Adrenal gland (tissue), 5 donors: ENCODE measurements around the gene VSTM2B.

Source experiments
- POLR2A ChIP-seq, 2 donors: fragments of 450-650 bp; IDR thresholded peaks; one replicate each; pipeline ENCODE4 v1.6.1; 2017; ENCODE audit warnings: antibody characterized with exemption in 2 of 2, mild to moderate bottlenecking in 2 of 2, moderate library complexity in 1 of 2
- TF ChIP-seq, protein P1 (sequence below), 6 experiments: fragments of 450-650 bp in 4 of 6; fragments of 200-600 bp in 2 of 6; sonication (generic) in 1 of 6; IDR thresholded peaks; 1 replicate in 5 of 6; 2 replicates in 1 of 6; pipeline versions ENCODE4 v1.5.1 to v1.8.0; 2016 to 2021; ENCODE audit warnings: antibody characterized with exemption in 6 of 6, mild to moderate bottlenecking in 2 of 6, moderate library complexity in 1 of 6
- donor health status: DM: no; HTN: no; CAD: no.

DNA sequence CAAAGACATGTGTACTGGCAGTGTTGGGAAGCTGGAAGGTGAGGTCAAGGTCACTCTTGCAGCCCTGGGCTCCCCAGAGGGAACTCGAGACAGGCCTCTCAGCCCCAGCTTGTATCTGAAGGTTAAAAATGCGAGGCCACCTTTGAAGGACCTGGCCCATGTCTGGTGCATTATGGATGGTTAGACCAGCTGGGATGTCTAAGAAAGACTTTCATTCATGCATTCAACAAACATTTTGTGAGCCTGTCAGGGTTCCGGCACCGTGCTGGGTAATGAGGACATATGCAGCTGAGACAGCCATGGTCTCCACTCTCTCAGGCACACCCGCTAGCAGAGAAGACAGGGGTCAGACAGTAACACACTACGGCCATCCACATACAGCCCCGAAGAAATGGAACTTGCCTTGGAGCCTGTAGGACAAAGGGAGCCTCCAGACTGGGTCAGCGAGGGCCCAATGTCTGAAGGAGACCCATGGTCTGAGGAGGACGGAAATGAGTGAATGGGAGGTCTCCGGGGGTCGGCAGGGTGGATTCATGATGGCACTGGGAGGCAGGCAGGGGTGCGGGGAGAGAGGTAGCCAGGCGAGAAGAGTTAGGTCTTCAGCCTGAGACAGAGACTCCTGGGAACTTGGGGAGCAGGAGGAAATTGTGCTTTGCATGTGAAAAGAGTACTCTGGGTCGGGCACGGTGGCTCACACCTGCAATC, 19.0 kb downstream of the VSTM2B start:
- TF ChIP-seq, protein P1, sequence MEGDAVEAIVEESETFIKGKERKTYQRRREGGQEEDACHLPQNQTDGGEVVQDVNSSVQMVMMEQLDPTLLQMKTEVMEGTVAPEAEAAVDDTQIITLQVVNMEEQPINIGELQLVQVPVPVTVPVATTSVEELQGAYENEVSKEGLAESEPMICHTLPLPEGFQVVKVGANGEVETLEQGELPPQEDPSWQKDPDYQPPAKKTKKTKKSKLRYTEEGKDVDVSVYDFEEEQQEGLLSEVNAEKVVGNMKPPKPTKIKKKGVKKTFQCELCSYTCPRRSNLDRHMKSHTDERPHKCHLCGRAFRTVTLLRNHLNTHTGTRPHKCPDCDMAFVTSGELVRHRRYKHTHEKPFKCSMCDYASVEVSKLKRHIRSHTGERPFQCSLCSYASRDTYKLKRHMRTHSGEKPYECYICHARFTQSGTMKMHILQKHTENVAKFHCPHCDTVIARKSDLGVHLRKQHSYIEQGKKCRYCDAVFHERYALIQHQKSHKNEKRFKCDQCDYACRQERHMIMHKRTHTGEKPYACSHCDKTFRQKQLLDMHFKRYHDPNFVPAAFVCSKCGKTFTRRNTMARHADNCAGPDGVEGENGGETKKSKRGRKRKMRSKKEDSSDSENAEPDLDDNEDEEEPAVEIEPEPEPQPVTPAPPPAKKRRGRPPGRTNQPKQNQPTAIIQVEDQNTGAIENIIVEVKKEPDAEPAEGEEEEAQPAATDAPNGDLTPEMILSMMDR (IDR thresholded peaks at IDR 0.05) = no peak
- no peak for TF ChIP-seq POLR2A (IDR thresholded peaks at IDR 0.05)
